A549 (cell line): ENCODE data around the gene PRRG4. TPM values are rescaled to one million over a fixed set of nuclear protein-coding genes. Genes with fewer than 3 reads are reported as not detected.

ENCODE experiments used
- ATAC-seq, 2 experiments: fragments of 200-7000 bp in 1 of 2; fragments of >200 bp in 1 of 2; cut with Nextera tagmentation in 1 of 2; cut with Tn5 transposase in 1 of 2; 3 replicates each; pipeline versions ENCODE4 v1.8.0 to v1.9.1; 2018 to 2020; ENCODE audit warnings: mild to moderate bottlenecking in 1 of 2, moderate library complexity in 1 of 2
- CTCF ChIA-PET: fragments of 300-600 bp; sonication (Branson Sonifier 250); formaldehyde crosslinking; extraction: SDS; loops from one replicate; lab custom pipeline; 2021; ENCODE audit warnings: antibody characterized with exemption, inconsistent platforms; lab: Yijun Ruan, JAX
- POLR2A ChIA-PET: fragments of 350-600 bp; formaldehyde crosslinking; extraction: SDS; loops from one replicate; lab custom pipeline; 2021; ENCODE audit warnings: antibody characterized with exemption, inconsistent platforms; lab: Yijun Ruan, JAX
- DNase-seq, 2 experiments: peaks; one replicate each; pipeline versions ENCODE4 v3.0.0 to v3.0.0-alpha.2; 2011 to 2016; ENCODE audit warnings: low read depth in 1 of 2, low spot score in 1 of 2
- FAIRE-seq: peaks from 2 replicates; lab custom pipeline; 2011; peaks lifted over from hg19 to GRCh38; lab: Jason Lieb, UNC
- H3K27ac ChIP-seq, 2 experiments: fragments of >200 bp; sonication (Bioruptor Twin); formaldehyde crosslinking; 3 replicates each; pipeline ENCODE4 v1.5.1; 2016 to 2017
- H3K4me1 ChIP-seq: fragments of >200 bp; sonication (Bioruptor Twin); formaldehyde crosslinking; 3 replicates; pipeline ENCODE4 v1.6.1; 2016
- H3K4me2 ChIP-seq: fragments of >200 bp; sonication (Bioruptor Twin); formaldehyde crosslinking; 3 replicates; pipeline ENCODE4 v1.6.1; 2016
- H3K4me3 ChIP-seq: fragments of >200 bp; sonication (Bioruptor Twin); formaldehyde crosslinking; 3 replicates; pipeline ENCODE4 v1.5.1; 2016
- H3K9me3 ChIP-seq: fragments of >200 bp; sonication (Bioruptor Twin); formaldehyde crosslinking; 3 replicates; pipeline ENCODE4 v1.6.1; 2016
- BHLHE40 ChIP-seq: IDR thresholded peaks from 2 replicates; pipeline ENCODE4 v1.6.1; 2012; ENCODE audit warnings: low read depth, low read length, inconsistent platforms
- CBX8 ChIP-seq: fragments of 200-600 bp; sonication (generic); IDR thresholded peaks from 2 replicates; pipeline ENCODE4 v1.6.1; 2016
- CHD4 ChIP-seq: fragments of 200-600 bp; sonication (generic); IDR thresholded peaks from 2 replicates; pipeline ENCODE4 v1.6.1; 2016; ENCODE audit warnings: antibody characterized with exemption, mild to moderate bottlenecking, borderline replicate concordance
- EP300 ChIP-seq, 2 experiments: fragments of >200 bp; sonication (Bioruptor Twin); formaldehyde crosslinking; IDR thresholded peaks; 2 replicates in 1 of 2; 3 replicates in 1 of 2; pipeline ENCODE4 v1.6.1; 2016 to 2017
- ESRRA ChIP-seq: fragments of 150-350 bp; IDR thresholded peaks from 2 replicates; pipeline ENCODE4 v1.6.1; 2014; ENCODE audit warnings: mild to moderate bottlenecking, low read length, borderline replicate concordance
- GATA3 ChIP-seq: IDR thresholded peaks from 2 replicates; pipeline ENCODE4 v1.6.1; 2012; ENCODE audit warnings: borderline replicate concordance
- HOXB13 ChIP-seq: fragments of 250-450 bp; sonication (Bioruptor Pico); IDR thresholded peaks from 2 replicates; pipeline ENCODE4 v1.5.0; 2020; ENCODE audit warnings: low read depth, mild to moderate bottlenecking, moderate library complexity
- MAFK ChIP-seq: fragments of 450-650 bp; IDR thresholded peaks from 2 replicates; pipeline ENCODE4 v1.6.1; 2014; ENCODE audit not compliant: partially characterized antibody
- MYC ChIP-seq: IDR thresholded peaks from 2 replicates; pipeline ENCODE4 v1.6.1; 2012; ENCODE audit warnings: mild to moderate bottlenecking, inconsistent platforms, low read length, improper control_type of control experiment, borderline replicate concordance
- NFE2L2 ChIP-seq: fragments of 150-350 bp; conservative IDR thresholded peaks from 2 replicates; pipeline ENCODE4 v1.6.1; 2014; ENCODE audit warnings: low read length
- NPAS2 ChIP-seq: fragments of 250-450 bp; sonication (Bioruptor Pico); IDR thresholded peaks from 2 replicates; pipeline ENCODE4 v1.8.0; 2022; ENCODE audit warnings: mild to moderate bottlenecking, moderate library complexity, borderline replicate concordance
- PHF8 ChIP-seq: fragments of 200-600 bp; sonication (generic); IDR thresholded peaks from 2 replicates; pipeline ENCODE4 v1.6.1; 2016; ENCODE audit warnings: low read depth, mild to moderate bottlenecking, antibody characterized with exemption, moderate library complexity, borderline replicate concordance
- POLR2AphosphoS2 ChIP-seq: conservative IDR thresholded peaks from 2 replicates; pipeline ENCODE4 v1.6.1; 2012; ENCODE audit warnings: low read length, improper control_type of control experiment, inconsistent platforms
- RAD21 ChIP-seq, 2 experiments: fragments of >200 bp in 1 of 2; sonication (Bioruptor Twin) in 1 of 2; formaldehyde crosslinking in 1 of 2; IDR thresholded peaks in 1 of 2; conservative IDR thresholded peaks in 1 of 2; 2 replicates in 1 of 2; 3 replicates in 1 of 2; pipeline ENCODE4 v1.6.1; 2012 to 2018; ENCODE audit warnings: inconsistent platforms in 1 of 2
- RCOR1 ChIP-seq: fragments of 150-350 bp; IDR thresholded peaks from 2 replicates; pipeline ENCODE4 v1.6.1; 2014; ENCODE audit warnings: antibody characterized with exemption, low read length, low read depth
- RNF2 ChIP-seq: fragments of 200-600 bp; sonication (generic); IDR thresholded peaks from 2 replicates; pipeline ENCODE4 v1.6.1; 2016; ENCODE audit warnings: low read depth, mild to moderate bottlenecking, antibody characterized with exemption, moderate library complexity, borderline replicate concordance
- SMC3 ChIP-seq: fragments of >200 bp; sonication (Bioruptor Twin); formaldehyde crosslinking; IDR thresholded peaks from 3 replicates; pipeline ENCODE4 v1.6.1; 2018; ENCODE audit warnings: inconsistent platforms
- SREBF2 ChIP-seq: fragments of 450-650 bp; IDR thresholded peaks from 2 replicates; pipeline ENCODE4 v1.6.1; 2014; ENCODE audit warnings: mild to moderate bottlenecking, moderate library complexity
- ZFP36 ChIP-seq: fragments of 450-650 bp; IDR thresholded peaks from 2 replicates; pipeline ENCODE4 v1.6.1; 2014; ENCODE audit warnings: borderline replicate concordance; ENCODE audit not compliant: partially characterized antibody
- WGBS: methylation state at CpG from one replicate; pipeline ENCODE4 v1.1.6; 2017; ENCODE audit errors: missing lambda C conversion rate; 5-methylcytosine and 5-hydroxymethylcytosine counted together
- polyA plus RNA-seq, 4 experiments: library from polyadenylated mRNA; depleted of rRNA in 3 of 4; stranded (reverse); fragments of >200 nt; fragmentation: RNase III in 1 of 4; extraction: RNeasy Plus Mini Kit Qiagen cat#74134 plus additional on column Dnase treatment in 1 of 4; gene quantifications; 2 replicates in 3 of 4; 3 replicates in 1 of 4; pipeline ENCODE4 v1.2.3, GENCODE V29; 2011 to 2017
- TF ChIP-seq, protein P1 (sequence below): fragments of 200-600 bp; sonication (generic); IDR thresholded peaks from 2 replicates; pipeline ENCODE4 v1.6.1; 2016; ENCODE audit warnings: antibody characterized with exemption, mild to moderate bottlenecking, moderate library complexity
- TF ChIP-seq, protein P2 (sequence below): fragments of >200 bp; sonication (Bioruptor Twin); formaldehyde crosslinking; IDR thresholded peaks from 3 replicates; pipeline ENCODE4 v1.5.1; 2016
- TF ChIP-seq, protein P3 (sequence below): fragments of >200 bp; sonication (Bioruptor Twin); formaldehyde crosslinking; IDR thresholded peaks from 3 replicates; pipeline ENCODE4 v1.6.1; 2016
- TF ChIP-seq, protein P4 (sequence below): fragments of >200 bp; sonication (Bioruptor Twin); formaldehyde crosslinking; IDR thresholded peaks from 2 replicates; pipeline ENCODE4 v1.6.1; 2016

Gene PRRG4
- polyA plus RNA-seq, 2 of the 4 experiments (the other 2 are of a cell fraction), result 0.83 to 1.4 TPM

DNA sequence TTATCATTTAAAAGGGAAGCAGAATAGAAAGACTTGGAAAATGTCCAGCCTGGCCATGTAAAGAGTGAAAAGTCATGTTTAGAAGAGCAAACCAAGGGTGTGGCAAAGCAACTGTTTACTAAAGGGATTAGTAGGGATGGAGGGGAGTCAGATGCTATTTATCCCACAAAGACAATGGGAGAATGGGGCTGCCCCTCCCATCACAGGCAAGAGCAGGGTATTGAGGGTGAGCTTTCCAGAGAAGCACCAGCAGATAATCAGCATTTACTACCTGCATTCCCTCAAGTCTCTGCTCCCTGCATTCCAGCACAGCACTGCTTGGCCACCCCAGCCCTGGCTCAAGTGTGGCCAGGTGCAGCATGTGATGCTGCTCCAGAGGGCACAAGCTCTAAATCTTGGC lies 44.4 kb downstream of the PRRG4 start (continued):
- TF ChIP-seq MYC, result no peak
- TF ChIP-seq, all 56 proteins: peak for 0

DNA sequence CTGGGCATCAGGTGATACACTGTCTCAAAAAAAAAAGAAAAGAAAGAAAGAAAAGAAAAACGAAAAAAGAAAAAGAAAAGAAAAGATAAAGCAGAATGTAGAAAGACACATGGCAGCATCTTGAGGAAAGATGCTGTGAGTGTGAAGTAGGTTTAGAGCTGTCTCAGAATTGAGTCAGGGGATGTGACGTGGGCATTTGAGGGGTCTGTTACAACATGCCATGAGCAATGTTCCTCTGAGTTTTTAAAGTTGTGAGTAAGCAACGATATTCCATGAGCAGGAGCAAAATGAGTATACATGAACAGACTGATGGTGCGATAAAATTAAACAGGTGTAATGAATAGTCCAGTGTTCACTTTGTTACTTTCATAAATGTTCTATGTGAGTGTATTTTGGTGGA lies 51.6 kb downstream of the PRRG4 start:
- Histone ChIP-seq H3K4me2 (no peak overlapping the region), H3K4me1 (no peaks in the 10 kb centered on the region), H3K4me3 (no peak overlapping the region), H3K27ac (no peak overlapping the region), H3K9me3 (no peaks in the 10 kb centered on the region)
- ATAC-seq (no peak), DNase-seq (no peak), FAIRE-seq (no peak)
- CTCF ChIA-PET, result interaction anchor here (0.6 to 1.2 kb wide), 3 partner anchors 15 to 72 kb away, joined by 3 to 4 read pairs (median 3); no protein-coding TSS in a partner anchor
- 20% methylated on average over 4 of the region's 4 CpGs for WGBS
- TF ChIP-seq NFE2L2, result no peak
- POLR2A ChIA-PET, result interaction anchor here (0.7 to 1.3 kb wide), 2 partner anchors 11 to 277 kb away, joined by 4 to 5 read pairs; no protein-coding TSS in a partner anchor

DNA sequence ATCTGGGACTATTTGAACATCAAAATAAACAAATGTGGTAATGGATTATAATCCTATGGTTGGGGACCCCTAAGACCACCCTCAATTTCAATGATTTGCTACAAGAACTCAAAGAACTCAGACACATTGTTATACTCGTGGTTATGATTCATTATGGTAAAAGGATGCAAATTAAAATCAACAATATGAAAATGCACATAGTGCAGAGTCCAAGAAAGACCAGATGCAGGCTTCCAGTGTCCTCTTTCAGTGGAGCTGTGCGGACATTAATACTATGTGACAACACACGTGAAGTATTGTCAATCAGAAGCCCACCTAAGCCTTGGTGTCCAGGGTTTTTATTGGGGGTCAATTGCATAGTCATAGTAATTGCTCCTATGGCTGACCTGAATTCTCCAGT lies 53.7 kb downstream of the PRRG4 start:
- TF ChIP-seq, protein P1, sequence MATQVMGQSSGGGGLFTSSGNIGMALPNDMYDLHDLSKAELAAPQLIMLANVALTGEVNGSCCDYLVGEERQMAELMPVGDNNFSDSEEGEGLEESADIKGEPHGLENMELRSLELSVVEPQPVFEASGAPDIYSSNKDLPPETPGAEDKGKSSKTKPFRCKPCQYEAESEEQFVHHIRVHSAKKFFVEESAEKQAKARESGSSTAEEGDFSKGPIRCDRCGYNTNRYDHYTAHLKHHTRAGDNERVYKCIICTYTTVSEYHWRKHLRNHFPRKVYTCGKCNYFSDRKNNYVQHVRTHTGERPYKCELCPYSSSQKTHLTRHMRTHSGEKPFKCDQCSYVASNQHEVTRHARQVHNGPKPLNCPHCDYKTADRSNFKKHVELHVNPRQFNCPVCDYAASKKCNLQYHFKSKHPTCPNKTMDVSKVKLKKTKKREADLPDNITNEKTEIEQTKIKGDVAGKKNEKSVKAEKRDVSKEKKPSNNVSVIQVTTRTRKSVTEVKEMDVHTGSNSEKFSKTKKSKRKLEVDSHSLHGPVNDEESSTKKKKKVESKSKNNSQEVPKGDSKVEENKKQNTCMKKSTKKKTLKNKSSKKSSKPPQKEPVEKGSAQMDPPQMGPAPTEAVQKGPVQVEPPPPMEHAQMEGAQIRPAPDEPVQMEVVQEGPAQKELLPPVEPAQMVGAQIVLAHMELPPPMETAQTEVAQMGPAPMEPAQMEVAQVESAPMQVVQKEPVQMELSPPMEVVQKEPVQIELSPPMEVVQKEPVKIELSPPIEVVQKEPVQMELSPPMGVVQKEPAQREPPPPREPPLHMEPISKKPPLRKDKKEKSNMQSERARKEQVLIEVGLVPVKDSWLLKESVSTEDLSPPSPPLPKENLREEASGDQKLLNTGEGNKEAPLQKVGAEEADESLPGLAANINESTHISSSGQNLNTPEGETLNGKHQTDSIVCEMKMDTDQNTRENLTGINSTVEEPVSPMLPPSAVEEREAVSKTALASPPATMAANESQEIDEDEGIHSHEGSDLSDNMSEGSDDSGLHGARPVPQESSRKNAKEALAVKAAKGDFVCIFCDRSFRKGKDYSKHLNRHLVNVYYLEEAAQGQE, result no peak
- TF ChIP-seq SMC3 (no peak), EP300 (IDR thresholded peaks at IDR 0.05) (no peak), RNF2 (no peak), NPAS2 (CRISPR knock-in tag) (no peak), HOXB13 (CRISPR knock-in tag) (no peak)
- Histone ChIP-seq H3K4me2 (no peak overlapping the region), H3K9me3 (no peaks in the 10 kb centered on the region), H3K4me3 (no peak overlapping the region), H3K27ac (no peak overlapping the region), H3K4me1 (no peaks in the 10 kb centered on the region)
- ATAC-seq (no peak), DNase-seq (no peak), FAIRE-seq (no peak)
- WGBS, result 24% methylated on average over 3 of the region's 3 CpGs
- ChIA-PET POLR2A (no interaction called here), CTCF (interaction anchor here (0.6 to 3.2 kb wide), 4 partner anchors 9 to 233 kb away, joined by 3 to 15 read pairs (median 5); partner anchors contain the start of gene QSER1)

DNA sequence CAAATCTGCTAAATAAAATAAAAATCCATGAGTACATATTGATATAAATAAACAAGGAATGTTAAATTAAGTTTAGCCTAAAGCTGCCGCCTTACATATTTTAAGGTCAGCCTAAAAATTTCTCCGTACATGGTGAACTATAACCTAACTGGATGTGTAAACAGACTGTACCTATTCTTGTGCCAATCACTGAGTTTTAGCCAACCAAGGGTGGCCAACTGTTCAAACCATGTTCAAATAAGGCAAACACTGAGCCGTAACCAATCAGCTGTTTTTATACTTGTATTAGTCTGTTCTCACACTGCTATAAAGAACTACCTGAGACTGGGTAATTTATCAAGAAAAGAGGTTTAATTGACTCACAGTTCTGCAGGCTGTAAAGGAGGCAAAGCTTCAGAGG lies 54.3 kb downstream of the PRRG4 start:
- H3K9me3 ChIP-seq, result no peaks in the 10 kb centered on the region
- ATAC-seq, result no peak
- POLR2A ChIA-PET, result no interaction called here
- H3K4me1 ChIP-seq, result no peaks in the 10 kb centered on the region
- no peak for TF ChIP-seq POLR2AphosphoS2
- no peak for TF ChIP-seq BHLHE40
- TF ChIP-seq PHF8, result no peak
- TF ChIP-seq, protein P2, sequence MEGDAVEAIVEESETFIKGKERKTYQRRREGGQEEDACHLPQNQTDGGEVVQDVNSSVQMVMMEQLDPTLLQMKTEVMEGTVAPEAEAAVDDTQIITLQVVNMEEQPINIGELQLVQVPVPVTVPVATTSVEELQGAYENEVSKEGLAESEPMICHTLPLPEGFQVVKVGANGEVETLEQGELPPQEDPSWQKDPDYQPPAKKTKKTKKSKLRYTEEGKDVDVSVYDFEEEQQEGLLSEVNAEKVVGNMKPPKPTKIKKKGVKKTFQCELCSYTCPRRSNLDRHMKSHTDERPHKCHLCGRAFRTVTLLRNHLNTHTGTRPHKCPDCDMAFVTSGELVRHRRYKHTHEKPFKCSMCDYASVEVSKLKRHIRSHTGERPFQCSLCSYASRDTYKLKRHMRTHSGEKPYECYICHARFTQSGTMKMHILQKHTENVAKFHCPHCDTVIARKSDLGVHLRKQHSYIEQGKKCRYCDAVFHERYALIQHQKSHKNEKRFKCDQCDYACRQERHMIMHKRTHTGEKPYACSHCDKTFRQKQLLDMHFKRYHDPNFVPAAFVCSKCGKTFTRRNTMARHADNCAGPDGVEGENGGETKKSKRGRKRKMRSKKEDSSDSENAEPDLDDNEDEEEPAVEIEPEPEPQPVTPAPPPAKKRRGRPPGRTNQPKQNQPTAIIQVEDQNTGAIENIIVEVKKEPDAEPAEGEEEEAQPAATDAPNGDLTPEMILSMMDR, result no peak
- TF ChIP-seq, protein P3, sequence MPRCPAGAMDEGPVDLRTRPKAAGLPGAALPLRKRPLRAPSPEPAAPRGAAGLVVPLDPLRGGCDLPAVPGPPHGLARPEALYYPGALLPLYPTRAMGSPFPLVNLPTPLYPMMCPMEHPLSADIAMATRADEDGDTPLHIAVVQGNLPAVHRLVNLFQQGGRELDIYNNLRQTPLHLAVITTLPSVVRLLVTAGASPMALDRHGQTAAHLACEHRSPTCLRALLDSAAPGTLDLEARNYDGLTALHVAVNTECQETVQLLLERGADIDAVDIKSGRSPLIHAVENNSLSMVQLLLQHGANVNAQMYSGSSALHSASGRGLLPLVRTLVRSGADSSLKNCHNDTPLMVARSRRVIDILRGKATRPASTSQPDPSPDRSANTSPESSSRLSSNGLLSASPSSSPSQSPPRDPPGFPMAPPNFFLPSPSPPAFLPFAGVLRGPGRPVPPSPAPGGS, result no peak
- no peak for TF ChIP-seq RAD21 (conservative IDR thresholded peaks at IDR 0.05 in 1 of 2, IDR thresholded peaks at IDR 0.05 in 1 of 2)
- no peak for TF ChIP-seq RCOR1
- TF ChIP-seq ESRRA, result no peak
- TF ChIP-seq ZFP36, result no peak
- no peak for TF ChIP-seq CBX8
- no peak for TF ChIP-seq SREBF2
- TF ChIP-seq GATA3, result no peak
- TF ChIP-seq CHD4, result no peak
- TF ChIP-seq, protein P4, sequence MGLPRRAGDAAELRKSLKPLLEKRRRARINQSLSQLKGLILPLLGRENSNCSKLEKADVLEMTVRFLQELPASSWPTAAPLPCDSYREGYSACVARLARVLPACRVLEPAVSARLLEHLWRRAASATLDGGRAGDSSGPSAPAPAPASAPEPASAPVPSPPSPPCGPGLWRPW, result no peak
- TF ChIP-seq MAFK, result no peak
- TF ChIP-seq, all 56 proteins: peak for 0
- no peak overlapping the region for H3K4me2 ChIP-seq
- DNase-seq, result no peak
- no peak for FAIRE-seq
- CTCF ChIA-PET, result interaction anchor here (0.6 to 3.2 kb wide), 4 partner anchors 10 to 135 kb away, joined by 3 to 15 read pairs (median 5); partner anchors contain the start of gene QSER1
- H3K27ac ChIP-seq, result no peak overlapping the region
- no peak overlapping the region for H3K4me3 ChIP-seq
- 89% methylated on average over 3 of the region's 3 CpGs for WGBS
